GM12878 (cell line): ENCODE results near the gene MICAL3. TPM values are rescaled to one million over a fixed set of nuclear protein-coding genes. Genes with fewer than 3 reads are reported as not detected.

Experiments used
- ATAC-seq: fragments of 200-7000 bp; cut with Tn5 transposase; 3 replicates; pipeline ENCODE4 v1.9.1; 2020; ENCODE audit warnings: mild to moderate bottlenecking, moderate library complexity
- BruUV-seq: library from RNA; stranded (reverse); fragments of 400-500 nt; replicated peaks from 2 replicates; lab custom pipeline; 2021; lab: Mats Ljungman, UMichigan
- CTCF ChIA-PET: fragments of 300-600 bp; sonication (Branson Sonifier 250); formaldehyde crosslinking; extraction: SDS; loops from one replicate; lab custom pipeline; 2021; ENCODE audit warnings: inconsistent platforms; lab: Yijun Ruan, JAX
- POLR2A ChIA-PET: fragments of 350-600 bp; formaldehyde crosslinking; extraction: SDS; loops from one replicate; lab custom pipeline; 2021; ENCODE audit warnings: inconsistent platforms; lab: Charles Lee
- RAD21 ChIA-PET: fragments of 300-600 bp; sonication (Branson Sonifier 250); formaldehyde crosslinking; loops from one replicate; lab custom pipeline; 2023; ENCODE audit warnings: antibody characterized with exemption; ENCODE audit not compliant: unreplicated experiment; lab: Charles Lee
- SMC1A ChIA-PET: fragments of 300-600 bp; sonication (Branson Sonifier 250); formaldehyde crosslinking; loops from one replicate; lab custom pipeline; 2023; ENCODE audit not compliant: unreplicated experiment, uncharacterized antibody; lab: Charles Lee
- DNase-seq: peaks from one replicate; pipeline ENCODE4 v3.0.0-alpha.2; 2011; ENCODE audit warnings: low read depth, low spot score
- FAIRE-seq: peaks from 3 replicates; lab custom pipeline; 2011; peaks lifted over from hg19 to GRCh38; lab: Jason Lieb, UNC
- H2AFZ ChIP-seq: 2 replicates; pipeline ENCODE4 v1.6.0; 2011; ENCODE audit warnings: low read depth, low read length, control low read depth; ENCODE audit not compliant: control insufficient read depth
- H3K27ac ChIP-seq: 2 replicates; pipeline ENCODE4 v1.5.1; 2011; ENCODE audit warnings: control low read depth; ENCODE audit not compliant: control insufficient read depth, insufficient read depth
- H3K27me3 ChIP-seq, 2 experiments: replicated peaks in 1 of 2; 2 replicates each; pipeline versions ENCODE4 v1.6.0 to v1.6.1; 2011; ENCODE audit warnings: low read length in 1 of 2; ENCODE audit not compliant: control insufficient read depth in 2 of 2, insufficient read depth in 2 of 2
- H3K36me3 ChIP-seq, 2 experiments: 2 replicates each; pipeline ENCODE4 v1.5.1; 2011; ENCODE audit warnings: low read length in 1 of 2; ENCODE audit not compliant: control insufficient read depth in 2 of 2, insufficient read depth in 2 of 2
- H3K4me1 ChIP-seq: 2 replicates; pipeline ENCODE4 v1.6.1; 2011; ENCODE audit warnings: mild to moderate bottlenecking, low read length, moderate library complexity, mixed read lengths; ENCODE audit not compliant: control insufficient read depth, insufficient read depth
- H3K4me2 ChIP-seq: 2 replicates; pipeline ENCODE4 v1.6.0; 2011; ENCODE audit warnings: control low read depth; ENCODE audit not compliant: control insufficient read depth, insufficient read depth
- H3K4me3 ChIP-seq: fragments of 200-600 bp; sonication (generic); 2 replicates; pipeline ENCODE4 v1.5.1; 2016
- H3K79me2 ChIP-seq: 2 replicates; pipeline ENCODE4 v1.6.0; 2011; ENCODE audit warnings: low read length; ENCODE audit not compliant: control insufficient read depth, insufficient read depth
- H3K9ac ChIP-seq: 2 replicates; pipeline ENCODE4 v1.8.0; 2011; ENCODE audit warnings: low read length, control low read depth, mixed read lengths; ENCODE audit not compliant: control insufficient read depth, insufficient read depth
- H3K9me3 ChIP-seq: replicated peaks from 3 replicates; pipeline ENCODE4 v1.5.1; 2011; ENCODE audit warnings: mild to moderate bottlenecking, low read length; ENCODE audit not compliant: control insufficient read depth, insufficient read depth
- H4K20me1 ChIP-seq: 2 replicates; pipeline ENCODE4 v1.6.0; 2011; ENCODE audit not compliant: control insufficient read depth, insufficient read depth
- CBX5 ChIP-seq: sonication (generic); IDR thresholded peaks from 2 replicates; pipeline ENCODE4 v1.6.1; 2016; ENCODE audit warnings: low read depth, moderate library complexity, mild to moderate bottlenecking, inconsistent platforms
- CHD2 ChIP-seq: IDR thresholded peaks from 2 replicates; pipeline ENCODE4 v1.6.1; 2011; ENCODE audit warnings: low read depth, low read length, improper control_type of control experiment, borderline replicate concordance
- IKZF1 ChIP-seq: fragments of 450-650 bp; conservative IDR thresholded peaks from 2 replicates; pipeline ENCODE4 v1.6.1; 2017; ENCODE audit warnings: antibody characterized with exemption, mild to moderate bottlenecking
- JUNB ChIP-seq: IDR thresholded peaks from 2 replicates; pipeline ENCODE4 v1.6.1; 2016; ENCODE audit warnings: antibody characterized with exemption, mild to moderate bottlenecking
- PAX5 ChIP-seq: IDR thresholded peaks from 2 replicates; pipeline ENCODE4 v1.6.1; 2011; ENCODE audit warnings: low read depth, low read length, borderline replicate concordance
- WGBS: methylation state at CpG from one replicate; pipeline ENCODE4 v1.1.6; 2016; ENCODE audit warnings: low lambda C conversion rate; ENCODE audit not compliant: insufficient replicate concordance, insufficient coverage; ENCODE audit errors: missing lambda C conversion rate; 5-methylcytosine and 5-hydroxymethylcytosine counted together
- in situ Hi-C: fragments of 300-500 bp; cut with MboI; formaldehyde crosslinking; loops from 9 replicates; pipeline ENCODE4 v1.14.3; 2018; ENCODE audit warnings: mixed read lengths
- intact Hi-C: fragments of 100-400 bp; cut with micrococcal nuclease; formaldehyde crosslinking; loops from one replicate; pipeline ENCODE4 v1.14.2; 2022; ENCODE audit not compliant: unreplicated experiment
- polyA plus RNA-seq, 11 experiments: library from polyadenylated mRNA; depleted of rRNA in 4 of 11; unstranded in 6 of 11; stranded (reverse) in 5 of 11; fragments of >200 nt; fragmentation: Nextera tagmentation in 4 of 11; fragmentation: Illumina TruSeq in 1 of 11; extraction: Ambion mirVana in 4 of 11; extraction: Trizol in 1 of 11; gene quantifications; 1 replicate in 1 of 11; 2 replicates in 10 of 11; pipeline versions ENCODE4 v1.2.1 to v1.2.3, GENCODE V29; 2011 to 2016; ENCODE audit warnings: inconsistent platforms in 2 of 11, missing spikeins in 2 of 11, low read depth in 1 of 11
- total RNA-seq, 4 experiments: library from RNA; depleted of rRNA in 3 of 4; stranded (reverse); fragments of >200 nt in 3 of 4; fragmentation: Illumina TruSeq in 1 of 4; extraction: Trizol in 1 of 4; gene quantifications; 2 replicates each; pipeline versions ENCODE4 v1.2.1 to v1.2.3, GENCODE V29; 2013 to 2021

Gene MICAL3
- total and polyA plus RNA-seq, 10 of the 15 experiments (the other 5 are each of a cell fraction or from before 2014, with no cell fraction given): 2.6 to 92.2 (median 24.0) TPM

DNA sequence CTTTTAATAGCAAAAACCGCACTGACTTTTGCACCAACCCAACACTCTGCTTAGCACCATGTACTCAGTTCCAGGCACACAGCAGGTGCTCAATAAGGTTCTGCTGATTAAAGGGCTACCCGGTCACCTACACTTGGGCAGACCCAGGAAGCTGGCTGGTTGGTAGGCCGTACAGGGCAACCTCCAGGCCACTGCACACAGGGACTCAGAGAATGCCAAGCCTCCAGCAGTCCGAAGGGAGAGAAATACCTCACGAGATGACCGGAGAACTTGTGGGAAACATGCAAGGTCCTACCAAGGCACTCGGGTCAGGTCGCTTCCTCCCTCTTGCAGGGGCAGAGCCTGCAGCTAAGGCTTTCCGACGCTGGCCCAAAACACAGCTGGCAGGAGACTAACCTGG lies 109.2 kb downstream of the MICAL3 start:
- intact Hi-C loops: no loop called here
- RAD21 ChIA-PET: no interaction called here
- no peak overlapping the region for H3K4me3 ChIP-seq
- 0 out of 2 replicates have a peak, but pooled peaks cover 4% of the 10 kb centered on the region for H4K20me1 ChIP-seq
- WGBS: 67% methylated on average over 10 of the region's 10 CpGs
- peaks cover 0 to 4% of the 10 kb centered on the region in 2 experiments; a peak in 1 of 4 replicates for H3K36me3 ChIP-seq
- no TSS peak for BruUV-seq
- H3K4me1 ChIP-seq: peaks cover 28% of the 10 kb centered on the region
- DNase-seq (no peak), ATAC-seq (no peak), FAIRE-seq (no peak)
- H2AFZ ChIP-seq: no peak overlapping the region
- no peaks in the 10 kb centered on the region for H3K9me3 ChIP-seq
- in situ Hi-C loops: no loop called here
- H3K9ac ChIP-seq: no peak overlapping the region
- H3K27ac ChIP-seq: no peak overlapping the region
- POLR2A ChIA-PET: no interaction called here
- CTCF ChIA-PET: interaction anchor here (1.0 kb wide), 1 partner anchor 50 kb away, joined by 3 read pairs; no protein-coding TSS in a partner anchor
- no peaks in the 10 kb centered on the region for H3K27me3 ChIP-seq
- H3K79me2 ChIP-seq: peaks cover 14% of the 10 kb centered on the region
- SMC1A ChIA-PET: interaction anchor here (0.9 kb wide), 1 partner anchor 29 kb away, joined by 3 read pairs; no protein-coding TSS in a partner anchor
- H3K4me2 ChIP-seq: no peak overlapping the region
- TF ChIP-seq CHD2 (no peak), JUNB (no peak)

DNA sequence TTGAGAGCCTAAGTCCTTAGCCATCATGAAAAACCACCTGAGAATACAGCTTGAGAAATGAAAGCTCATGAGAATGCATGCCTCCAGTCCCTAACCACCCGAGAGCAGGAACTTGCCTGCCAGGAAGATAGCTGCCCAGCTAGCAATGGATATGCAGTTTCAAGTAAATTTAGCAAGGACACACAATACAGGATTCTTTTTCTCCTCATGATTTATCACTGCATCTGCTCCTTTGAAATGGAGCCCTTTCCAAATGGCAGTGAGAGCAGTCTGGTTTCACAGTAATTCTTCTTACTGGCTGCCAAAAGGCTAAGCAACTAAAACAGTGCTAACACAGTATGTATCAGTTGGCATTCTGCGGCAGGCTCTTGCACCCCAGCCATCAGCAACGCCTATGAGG lies 109.9 kb downstream of the MICAL3 start:
- Histone ChIP-seq H2AFZ (no peak overlapping the region), H3K27me3 (no peaks in the 10 kb centered on the region), H3K27ac (no peak overlapping the region), H3K9ac (no peak overlapping the region), H3K4me2 (no peak overlapping the region), H3K4me3 (no peak overlapping the region), H4K20me1 (0 out of 2 replicates have a peak, but pooled peaks cover 2% of the 10 kb centered on the region), H3K4me1 (peaks cover 21% of the 10 kb centered on the region), H3K79me2 (peaks cover 9% of the 10 kb centered on the region), H3K36me3 (peaks cover 0 to 4% of the 10 kb centered on the region in 2 experiments; a peak in 1 of 4 replicates), H3K9me3 (no peaks in the 10 kb centered on the region)
- BruUV-seq: no TSS peak
- RAD21 ChIA-PET: no interaction called here
- no peak for FAIRE-seq
- DNase-seq: no peak
- ATAC-seq: no peak; the same call in 2 of the 3 replicates
- in situ Hi-C loops (no loop called here), intact Hi-C loops (no loop called here)
- SMC1A ChIA-PET: interaction anchor here (1.4 kb wide), 1 partner anchor 23 kb away, joined by 4 read pairs; no protein-coding TSS in a partner anchor
- POLR2A ChIA-PET: no interaction called here
- CTCF ChIA-PET: interaction anchor here (1.0 kb wide), 1 partner anchor 50 kb away, joined by 3 read pairs; no protein-coding TSS in a partner anchor
- TF ChIP-seq IKZF1 (no peak), PAX5 (no peak), CBX5 (no peak)
- WGBS: 34% methylated on average over 3 of the region's 3 CpGs
